Gastroesophageal sphincter (tissue), 4 donors: Measurements from ENCODE around the gene ELF2. TPM values are rescaled to one million over a fixed set of nuclear protein-coding genes. Genes with fewer than 3 reads are reported as not detected.
"Not testable (repeated sequence)": the region's sequence is repeated elsewhere in the genome, so short reads cannot be mapped to it uniquely, and the experiment has no call there.

ENCODE experiments used
- ATAC-seq: fragments of 150-250 bp; one replicate; pipeline ENCODE4 v1.9.1; 2016; ENCODE audit warnings: mild to moderate bottlenecking, moderate library complexity
- H3K27ac ChIP-seq, 4 donors: fragments of 200-600 bp; sonication (generic) in 3 of 4; 1 replicate in 3 of 4; 2 replicates in 1 of 4; pipeline ENCODE4 v1.5.1; 2016 to 2019
- H3K27me3 ChIP-seq: fragments of 200-600 bp; sonication (generic); one replicate; pipeline ENCODE4 v1.5.1; 2019
- H3K36me3 ChIP-seq, 2 donors: fragments of 200-600 bp; sonication (generic); one replicate each; pipeline ENCODE4 v1.5.1; 2019; ENCODE audit warnings: control low read depth in 1 of 2
- H3K4me1 ChIP-seq, 3 donors: fragments of 200-600 bp; sonication (generic); 1 replicate in 2 of 3; 2 replicates in 1 of 3; pipeline ENCODE4 v1.5.1; 2016 to 2019; ENCODE audit warnings: control low read depth in 2 of 3
- H3K4me3 ChIP-seq, 2 donors: fragments of 200-600 bp; sonication (generic); one replicate each; pipeline ENCODE4 v1.5.1; 2019; ENCODE audit warnings: mild to moderate bottlenecking in 1 of 2, moderate library complexity in 1 of 2
- H3K9me3 ChIP-seq, 3 donors: fragments of 200-600 bp; sonication (generic); one replicate each; pipeline ENCODE4 v1.5.1; 2017 to 2019; ENCODE audit warnings: control low read depth in 2 of 3
- CTCF ChIP-seq, 4 experiments: fragments of 200-600 bp in 2 of 4; fragments of 450-650 bp in 2 of 4; sonication (generic) in 1 of 4; IDR thresholded peaks; one replicate each; pipeline ENCODE4 v1.5.1; 2017 to 2019; ENCODE audit warnings: antibody characterized with exemption in 4 of 4, mild to moderate bottlenecking in 2 of 4, moderate library complexity in 2 of 4
- EP300 ChIP-seq: sonication (generic); formaldehyde crosslinking; IDR thresholded peaks from one replicate; pipeline ENCODE4 v1.6.1; 2017; ENCODE audit warnings: antibody characterized with exemption, mild to moderate bottlenecking
- POLR2A ChIP-seq, 2 donors: fragments of 450-650 bp; IDR thresholded peaks; one replicate each; pipeline ENCODE4 v1.6.1; 2017; ENCODE audit warnings: antibody characterized with exemption in 2 of 2, mild to moderate bottlenecking in 2 of 2, moderate library complexity in 1 of 2
- POLR2AphosphoS5 ChIP-seq: sonication (generic); formaldehyde crosslinking; IDR thresholded peaks from one replicate; pipeline ENCODE4 v1.6.1; 2017; ENCODE audit warnings: antibody characterized with exemption
- WGBS, 2 donors: methylation state at CpG; one replicate each; pipeline ENCODE4 v1.1.5; 2018; ENCODE audit warnings: low coverage in 1 of 2; 5-methylcytosine and 5-hydroxymethylcytosine counted together
- total RNA-seq, 4 donors: library from RNA; depleted of rRNA; stranded (reverse); fragments of >200 nt; gene quantifications; one replicate each; pipeline ENCODE4 v1.1.0, GENCODE V29; 2016

The ELF2 gene
- total RNA-seq, 4 donors from 2014 or later: 51.2 to 73.0 (median 60.0) TPM

DNA sequence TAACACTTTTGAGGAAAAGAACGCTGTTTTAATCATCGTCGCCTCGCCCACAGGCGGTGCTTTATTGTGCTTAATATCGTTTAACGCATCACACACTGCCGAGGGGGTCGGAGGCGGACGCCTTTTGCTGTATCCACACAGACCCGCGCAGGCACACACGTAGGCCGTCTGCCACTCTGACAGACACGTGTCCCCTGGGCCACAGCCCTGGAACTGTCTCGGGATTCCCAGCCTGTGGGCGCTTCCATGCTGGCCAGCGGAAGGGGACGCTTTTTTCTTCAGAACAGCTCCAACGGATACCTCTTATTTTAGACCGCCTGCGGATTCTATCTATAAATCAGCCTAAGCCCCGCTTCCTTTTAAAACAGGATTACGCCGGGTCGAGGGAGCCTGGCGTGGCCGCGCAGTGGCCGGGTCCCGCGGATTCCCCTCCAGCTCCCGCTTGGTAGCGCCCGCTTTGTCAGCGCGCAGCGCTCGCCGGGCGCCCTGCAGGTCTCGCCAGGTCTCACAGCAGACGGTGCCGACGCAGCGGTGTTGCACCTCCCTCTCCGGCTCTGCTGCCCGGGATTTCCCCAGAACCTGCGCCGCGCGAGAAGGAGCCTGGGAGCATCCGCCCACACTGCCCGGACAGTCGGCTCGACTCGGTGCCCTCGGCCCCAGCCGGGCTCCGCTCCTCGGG, 161.6 kb downstream of the ELF2 start, which contains the start of gene NOCT:
Gene NOCT (plus strand): TSS at position 513 of the 679 bp plus-strand sequence. CDS start 201 bp downstream, outside the sequence.
- H3K27ac ChIP-seq: peak within 1 kb of the TSS; percentile 63 to 91 (median 89)
- peak; percentile 95 for ATAC-seq
- peak within 1 kb of the TSS; percentile 50 to 90 for H3K4me3 ChIP-seq
- H3K9me3 ChIP-seq: no peaks in the 10 kb centered on the region
- no peaks in the 10 kb centered on the region for H3K27me3 ChIP-seq
- TF ChIP-seq CTCF (IDR thresholded peaks at IDR 0.05) (peak in 2 of 4 experiments; percentile 50 to 53), POLR2A (IDR thresholded peaks at IDR 0.05) (peak; percentile 64 to 83), POLR2AphosphoS5 (peak; percentile 93), EP300 (no peak)
- peaks cover 0 to 34% (median 7%) of the 10 kb centered on the region in 3 donors for H3K4me1 ChIP-seq
- WGBS, 2 donors: 0% methylated on average over 11 to 17 of the region's 62 CpGs
- no peaks in the 10 kb centered on the region for H3K36me3 ChIP-seq

- no peaks in the 10 kb centered on the region for H3K36me3 ChIP-seq
- peak overlapping the region; percentile 50 to 90 for H3K4me3 ChIP-seq
- H3K9me3 ChIP-seq: no peaks in the 10 kb centered on the region
- no peaks in the 10 kb centered on the region for H3K27me3 ChIP-seq
- peak overlapping the region; percentile 63 to 91 (median 89) for H3K27ac ChIP-seq
- H3K4me1 ChIP-seq: peaks cover 0 to 34% (median 7%) of the 10 kb centered on the region in 3 donors
- TF ChIP-seq POLR2A (IDR thresholded peaks at IDR 0.05) (no peak), POLR2AphosphoS5 (peak; percentile 61)
- WGBS, 2 donors: 11 to 16% methylated on average over 9 of the region's 9 CpGs
- ATAC-seq: peak; percentile 30
Measured at GRCh38 chr4:139014371-139015268, 162.4 kb downstream of the ELF2 start.

DNA sequence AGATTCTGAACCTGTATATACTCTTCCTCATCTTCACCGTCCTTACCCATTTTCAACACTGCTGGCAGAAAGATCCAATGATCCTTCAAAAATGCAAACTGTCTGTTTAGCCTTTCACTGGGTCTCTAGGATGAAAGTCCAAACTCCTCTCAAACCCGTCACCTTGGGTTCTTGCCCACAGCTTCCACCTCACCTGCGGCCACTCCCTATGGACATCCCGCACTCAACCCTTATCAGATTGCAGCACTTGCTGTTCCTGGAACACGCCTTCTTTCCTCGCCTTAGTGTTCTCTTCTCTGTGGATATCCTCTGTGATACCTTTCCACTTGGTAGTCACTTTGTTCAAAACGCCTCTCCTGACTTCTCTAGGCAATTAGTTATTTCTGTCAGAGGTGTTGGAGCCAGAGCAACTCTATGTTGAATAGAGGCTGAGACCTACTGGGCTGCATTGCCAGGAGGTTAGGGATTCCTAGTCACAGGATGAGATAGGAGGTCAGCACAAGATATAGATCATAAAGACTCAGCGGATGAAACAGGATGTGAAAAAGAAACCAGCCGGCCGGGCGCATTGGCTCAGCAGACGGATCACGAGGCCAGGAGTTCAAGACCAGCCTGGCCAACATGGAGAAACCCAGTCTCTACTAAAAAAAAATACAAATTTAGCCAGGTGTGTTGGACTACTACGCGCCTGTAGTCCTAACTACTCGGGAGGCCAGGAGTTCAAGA, 165.6 kb downstream of the ELF2 start:
- Histone ChIP-seq H3K36me3 (no peaks in the 10 kb centered on the region), H3K9me3 (no peaks in the 10 kb centered on the region), H3K27me3 (no peaks in the 10 kb centered on the region), H3K4me3 (no peak overlapping the region), H3K4me1 (peaks cover 0 to 20% (median 7%) of the 10 kb centered on the region in 3 donors), H3K27ac (no peak overlapping the region)
- no peak for ATAC-seq
- TF ChIP-seq CTCF (IDR thresholded peaks at IDR 0.05) (no peak), POLR2AphosphoS5 (no peak), EP300 (no peak)
- WGBS, 2 donors: 83 to 88% methylated on average over 6 to 14 of the region's 16 CpGs

DNA sequence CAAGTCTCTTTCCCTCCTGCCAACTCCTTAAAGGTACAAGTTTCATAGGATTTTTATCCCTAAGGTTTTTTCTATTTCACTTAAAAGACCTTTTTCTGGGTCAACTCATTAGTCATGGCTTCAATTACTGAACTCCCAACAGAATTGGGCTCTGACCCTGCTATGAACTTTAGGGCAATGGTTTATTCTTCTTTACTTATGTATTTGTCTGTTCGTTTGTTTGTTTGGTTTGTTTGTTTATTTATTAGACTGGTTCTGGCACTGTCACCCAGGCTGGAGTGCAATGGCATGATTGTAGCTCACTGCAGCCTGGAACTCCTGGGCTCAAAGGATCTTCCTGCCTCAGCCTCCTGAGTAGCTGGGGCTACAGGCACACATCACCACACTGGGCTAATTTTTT, 167.3 kb downstream of the ELF2 start:
- 25 to 45% methylated on average over 1 of the region's 1 CpG for WGBS, 2 donors
- TF ChIP-seq CTCF (IDR thresholded peaks at IDR 0.05) (no peak), EP300 (no peak), POLR2A (IDR thresholded peaks at IDR 0.05) (no peak), POLR2AphosphoS5 (no peak)
- no peaks in the 10 kb centered on the region for H3K36me3 ChIP-seq

GRCh38 chr4:139008278-139008677, 168.7 kb downstream of the ELF2 start:
- not testable (repeated sequence) for ATAC-seq, H3K4me1 ChIP-seq, H3K9me3 ChIP-seq, H3K27me3 ChIP-seq, H3K27ac ChIP-seq, H3K36me3 ChIP-seq, H3K4me3 ChIP-seq
- 94% methylated on average over 7 of the region's 7 CpGs; no CpG with 5 or more reads in 1 of the 2 donors for WGBS, 2 donors

More for the DNA sequence above, 167.3 kb downstream of the ELF2 start:
- no peaks in the 10 kb centered on the region for H3K9me3 ChIP-seq
- no peak overlapping the region for H3K27ac ChIP-seq
- H3K4me1 ChIP-seq: peaks cover 0 to 9% (median 2%) of the 10 kb centered on the region in 3 donors
- H3K4me3 ChIP-seq: no peak overlapping the region
- no peak for ATAC-seq
- no peaks in the 10 kb centered on the region for H3K27me3 ChIP-seq
